ENCODE measurements around the gene P2RX6. TPM values are rescaled to one million over a fixed set of nuclear protein-coding genes. Genes with fewer than 3 reads are reported as not detected.

Gene P2RX6
- polyA plus RNA-seq, 1 of the 3 experiments (the other 2 are of a cell fraction) = 7.1 TPM

GRCh38 chr22:21042978-21043859, 28.3 kb downstream of the P2RX6 start:
- Histone ChIP-seq H2AFZ (ENCODE audit: low read depth) (no peak overlapping the region), H3K9ac (no peak overlapping the region), H3K79me2 (ENCODE audit: insufficient read depth) (no peaks in the 10 kb centered on the region), H3K9me3 (no peaks in the 10 kb centered on the region), H4K20me1 (ENCODE audit: insufficient read depth) (no peaks in the 10 kb centered on the region), H3K36me3 (replicated peaks in 1 of 2; ENCODE audit: control insufficient read depth in 1 of 2, insufficient read depth in 2 of 2, low read length in 1 of 2) (no peaks in the 10 kb centered on the region), H3K4me1 (ENCODE audit: control insufficient read depth in 1 of 2, insufficient read depth in 2 of 2, low read depth in 1 of 2, low read length in 1 of 2) (peaks cover 14 to 36% of the 10 kb centered on the region in 2 experiments; a peak in 3 of 4 replicates), H3K27ac (ENCODE audit: low read depth in 2 of 2, low read length in 1 of 2) (no peak overlapping the region), H3K4me2 (no peak overlapping the region), H3F3A (replicated peaks; ENCODE audit: insufficient read depth) (peaks cover 10% of the 10 kb centered on the region), H3K4me3 (ENCODE audit: low read depth in 2 of 2, low read length in 1 of 2) (no peak overlapping the region), H3K9me2 (no peaks in the 10 kb centered on the region), H3K27me3 (ENCODE audit: insufficient read depth) (no peaks in the 10 kb centered on the region)
- 92% methylated on average over 6 of the region's 6 CpGs for WGBS (ENCODE audit: low lambda C conversion rate)
- no peak for DNase-seq
- POLR2A ChIA-PET = no interaction called here
- TF ChIP-seq CHD2 (IDR thresholded peaks at IDR 0.05; ENCODE audit: low read length, partially characterized antibody) (no peak), GABPA (IDR thresholded peaks at IDR 0.05; ENCODE audit: low read depth) (no peak), TCF12 (IDR thresholded peaks at IDR 0.05) (0 out of 2 replicates have a peak, but pooled peaks have one; percentile 25), SMC3 (IDR thresholded peaks at IDR 0.05; ENCODE audit: low read depth, low read length) (no peak), TEAD4 (IDR thresholded peaks at IDR 0.05; ENCODE audit: borderline replicate concordance, insufficient read depth) (no peak), EP300 (IDR thresholded peaks at IDR 0.05; ENCODE audit: borderline replicate concordance in 1 of 2, low read depth in 1 of 2, low read length in 1 of 2) (no peak), SIN3A (IDR thresholded peaks at IDR 0.05; ENCODE audit: borderline replicate concordance, low read depth, low read length) (no peak), NRF1 (IDR thresholded peaks at IDR 0.05; ENCODE audit: low read depth, low read length) (no peak)
- CTCF ChIA-PET = no interaction called here

GRCh38 chr22:21043860-21044535, 29.0 kb downstream of the P2RX6 start:
- peak overlapping the region; percentile 91; the same call in 1 of the 2 replicates for H3K4me2 ChIP-seq
- no peaks in the 10 kb centered on the region for H3K9me3 ChIP-seq
- no peaks in the 10 kb centered on the region for H3K9me2 ChIP-seq
- peaks cover 9 to 36% of the 10 kb centered on the region in 2 experiments; a peak in 3 of 4 replicates for H3K4me1 ChIP-seq (ENCODE audit: control insufficient read depth in 1 of 2, insufficient read depth in 2 of 2, low read depth in 1 of 2, low read length in 1 of 2)
- no peak overlapping the region for H3K4me3 ChIP-seq (ENCODE audit: low read depth in 2 of 2, low read length in 1 of 2)
- no peak for DNase-seq
- no peaks in the 10 kb centered on the region for H4K20me1 ChIP-seq (ENCODE audit: insufficient read depth)
- CTCF ChIA-PET = interaction anchor here (1.1 kb wide), 1 partner anchor 60 kb away, joined by 3 read pairs; no protein-coding TSS in a partner anchor
- H3K9ac ChIP-seq = no peak overlapping the region
- POLR2A ChIA-PET = no interaction called here
- H3K79me2 ChIP-seq (ENCODE audit: insufficient read depth) = no peaks in the 10 kb centered on the region
- 97% methylated on average over 13 of the region's 15 CpGs for WGBS (ENCODE audit: low lambda C conversion rate)
- H3K27me3 ChIP-seq (ENCODE audit: insufficient read depth) = no peaks in the 10 kb centered on the region
- H2AFZ ChIP-seq (ENCODE audit: low read depth) = no peak overlapping the region
- peak overlapping the region in 1 of 2 experiments; percentile 88; a peak in 2 of 4 replicates for H3K27ac ChIP-seq (ENCODE audit: low read depth in 2 of 2, low read length in 1 of 2)
- no peak for TF ChIP-seq MEF2A (IDR thresholded peaks at IDR 0.05; ENCODE audit: borderline replicate concordance, low read depth)
- no peak for TF ChIP-seq GATA2 (CRISPR knock-in tag; IDR thresholded peaks at IDR 0.05)
- TF ChIP-seq YY1 (IDR thresholded peaks at IDR 0.05; ENCODE audit: low read depth) = no peak
- no peak for TF ChIP-seq USF2 (IDR thresholded peaks at IDR 0.05; ENCODE audit: borderline replicate concordance, low read depth, low read length)
- no peak for TF ChIP-seq SIN3A (IDR thresholded peaks at IDR 0.05; ENCODE audit: borderline replicate concordance, low read depth, low read length)
- no peak for TF ChIP-seq ELF1 (IDR thresholded peaks at IDR 0.05)
- TF ChIP-seq REST (IDR thresholded peaks at IDR 0.05; ENCODE audit: low read depth, low read length) = no peak
- TF ChIP-seq NRF1 (IDR thresholded peaks at IDR 0.05; ENCODE audit: low read depth, low read length) = no peak
- no peak for TF ChIP-seq TEAD4 (IDR thresholded peaks at IDR 0.05; ENCODE audit: borderline replicate concordance, insufficient read depth)
- TF ChIP-seq USF1 (IDR thresholded peaks at IDR 0.05; ENCODE audit: borderline replicate concordance, low read depth) = no peak
- TF ChIP-seq POLR2AphosphoS5 (IDR thresholded peaks at IDR 0.05; ENCODE audit: low read depth, low read length) = no peak
- no peak for TF ChIP-seq IRF3 (IDR thresholded peaks at IDR 0.05; ENCODE audit: low read depth, low read length)
- TF ChIP-seq EP300 (IDR thresholded peaks at IDR 0.05; ENCODE audit: borderline replicate concordance in 1 of 2, low read depth in 1 of 2, low read length in 1 of 2) = no peak
- peaks cover 6% of the 10 kb centered on the region for H3F3A ChIP-seq (replicated peaks; ENCODE audit: insufficient read depth)
- H3K36me3 ChIP-seq (replicated peaks in 1 of 2; ENCODE audit: control insufficient read depth in 1 of 2, insufficient read depth in 2 of 2, low read length in 1 of 2) = no peaks in the 10 kb centered on the region

Measured in SK-N-SH (cell line).